Epithelial cell of esophagus (primary cell): ENCODE results near the gene PMAIP1.
"Not testable (repeated sequence)": the region's sequence is repeated elsewhere in the genome, so short reads cannot be mapped to it uniquely, and the experiment has no call there.

Experiments used
- DNase-seq: peaks from one replicate; pipeline ENCODE4 v3.0.0; 2010; ENCODE audit warnings: low read depth
- H3K4me3 ChIP-seq: 2 replicates; pipeline ENCODE4 v1.5.1; 2011; ENCODE audit warnings: mild to moderate bottlenecking, low read length, control low read depth
- CTCF ChIP-seq: IDR thresholded peaks from 2 replicates; pipeline ENCODE4 v1.5.1; 2011; ENCODE audit warnings: low read depth, mild to moderate bottlenecking, low read length, control low read depth, inconsistent platforms; ENCODE audit not compliant: insufficient read depth; ENCODE audit errors: missing control alignments

Gene PMAIP1

GRCh38 chr18:59899298-59900221 lies at the start of gene PMAIP1:
TSS of gene PMAIP1 (plus strand) at chr18:59899996. CDS start at chr18:59900178, 182 bp downstream.
- TF ChIP-seq CTCF = no peak
- DNase-seq = peak; percentile 93
- peak within 1 kb of the TSS; percentile 71 for H3K4me3 ChIP-seq

- no peak for DNase-seq
- TF ChIP-seq CTCF = no peak
- H3K4me3 ChIP-seq = no peak overlapping the region
These were observed 47.9 kb upstream of the PMAIP1 start for GRCh38 chr18:59851784-59852399.

- no peak for DNase-seq
- TF ChIP-seq CTCF = no peak
- no peak overlapping the region for H3K4me3 ChIP-seq
These were observed 47.2 kb upstream of the PMAIP1 start for GRCh38 chr18:59852548-59852947.

- no peak overlapping the region for H3K4me3 ChIP-seq
- TF ChIP-seq CTCF = no peak
- no peak for DNase-seq
These were observed 46.4 kb upstream of the PMAIP1 start for GRCh38 chr18:59853380-59853779.

- H3K4me3 ChIP-seq, DNase-seq: not testable (repeated sequence)
These were observed 45.8 kb upstream of the PMAIP1 start for GRCh38 chr18:59853988-59854387.

GRCh38 chr18:59861009-59861408 lies 38.8 kb upstream of the PMAIP1 start:
- no peak for TF ChIP-seq CTCF
- no peak for DNase-seq
- no peak overlapping the region for H3K4me3 ChIP-seq

GRCh38 chr18:59861963-59862819 lies 37.6 kb upstream of the PMAIP1 start:
- TF ChIP-seq CTCF = no peak

More at GRCh38 chr18:59861963-59862819, 37.6 kb upstream of the PMAIP1 start:
- DNase-seq = peak; percentile 90
- no peak overlapping the region for H3K4me3 ChIP-seq
